Stimulated activated CD4-positive, alpha-beta T cell treated with anti-CD3 and anti-CD28 coated beads, Interleukin-2, amount 100 ng/mL, for 48 hours (primary cell): ENCODE results near the gene MYO1C.

ENCODE experiments used
- DNase-seq, 2 donors: peaks; one replicate each; pipeline ENCODE4 v3.0.0-alpha.2; 2020

MYO1C gene

DNA sequence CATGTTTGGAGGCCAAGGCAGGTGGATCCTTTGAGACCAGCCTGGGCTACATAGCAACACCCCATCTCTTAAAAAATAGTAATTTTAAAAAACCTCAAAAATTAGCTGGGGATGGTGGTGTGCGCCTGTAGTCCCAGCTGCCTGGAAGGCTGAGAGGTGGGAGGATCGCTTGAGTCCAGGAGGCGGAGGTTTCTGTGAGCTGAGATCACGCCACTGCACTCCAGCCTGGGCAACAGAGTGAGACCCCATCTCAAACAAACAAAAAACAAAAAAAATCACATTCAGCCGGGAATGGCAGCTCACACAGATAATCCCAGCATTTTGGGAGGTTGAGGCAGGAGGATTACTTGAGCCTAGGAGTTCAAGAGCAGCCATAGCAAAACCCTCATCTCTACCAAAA, 76.1 kb downstream of the MYO1C start:
- DNase-seq, result no peak

DNA sequence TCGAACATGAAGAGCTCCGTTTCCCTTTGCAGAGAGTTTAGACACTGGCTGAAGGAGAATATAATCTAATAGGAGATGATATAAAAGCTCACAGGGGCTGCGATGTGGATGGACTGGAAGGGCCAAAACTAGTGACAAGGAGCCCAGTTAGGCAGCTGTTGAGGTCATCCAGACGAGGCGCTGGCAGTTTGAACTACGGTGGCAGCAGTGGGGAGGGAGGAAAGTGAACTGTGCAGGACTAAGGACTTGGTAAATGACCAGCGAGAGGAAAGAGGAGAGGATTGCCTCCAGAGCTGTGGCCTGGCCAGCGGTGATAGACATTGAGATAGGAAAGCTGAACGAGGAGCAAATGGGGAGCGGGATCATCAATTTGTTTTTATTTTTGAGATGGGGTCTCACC, 77.9 kb downstream of the MYO1C start:
- DNase-seq, result no peak
